ENCODE data around the gene CFAP410.
A peak's percentile ranks its signal among the peaks of the same experiment; 100 is the strongest.

Gene CFAP410

DNA sequence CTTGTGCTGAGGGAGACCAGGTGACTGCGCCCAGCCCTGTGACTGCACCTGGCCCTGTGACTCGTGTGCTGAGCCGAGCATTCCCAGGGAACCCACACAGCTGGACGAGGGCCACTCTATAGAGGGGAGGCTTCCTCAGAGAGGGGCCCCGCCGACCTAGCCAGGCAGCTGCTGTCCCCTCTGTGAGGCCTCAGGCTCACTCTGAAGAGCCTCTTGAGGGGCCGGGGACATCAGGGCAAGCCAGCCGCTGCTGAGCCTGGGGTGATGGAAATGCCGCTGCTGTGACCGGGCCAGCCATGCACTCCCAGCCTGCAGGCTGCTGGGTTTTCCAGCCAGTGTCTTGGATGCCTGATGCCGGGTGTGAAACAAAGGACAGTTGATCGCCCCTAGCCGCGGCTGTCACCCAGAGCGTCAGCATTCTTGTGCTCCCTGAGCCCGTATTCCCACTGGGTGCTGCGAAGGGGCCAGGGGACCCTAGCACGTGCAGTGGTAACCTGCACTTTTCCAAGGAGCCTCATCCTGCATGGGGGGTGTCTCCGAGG, 21.9 kb downstream of the CFAP410 start:
- peaks cover 60% of the 10 kb centered on the region for H3K36me3 ChIP-seq (ENCODE audit: control insufficient read depth, insufficient read depth, low read length)
- H3K9me3 ChIP-seq (ENCODE audit: control insufficient read depth, insufficient read depth, low read length), result no peaks in the 10 kb centered on the region
- no peaks in the 10 kb centered on the region for H3K27me3 ChIP-seq (ENCODE audit: control insufficient read depth, insufficient read depth, low read length)
- no peak overlapping the region for H3K4me3 ChIP-seq (ENCODE audit: low read depth, low read length)
- H3K4me1 ChIP-seq (ENCODE audit: control insufficient read depth, insufficient read depth, low read length), result no peaks in the 10 kb centered on the region
- H3K9ac ChIP-seq (ENCODE audit: low read depth, low read length), result no peak overlapping the region

DNA sequence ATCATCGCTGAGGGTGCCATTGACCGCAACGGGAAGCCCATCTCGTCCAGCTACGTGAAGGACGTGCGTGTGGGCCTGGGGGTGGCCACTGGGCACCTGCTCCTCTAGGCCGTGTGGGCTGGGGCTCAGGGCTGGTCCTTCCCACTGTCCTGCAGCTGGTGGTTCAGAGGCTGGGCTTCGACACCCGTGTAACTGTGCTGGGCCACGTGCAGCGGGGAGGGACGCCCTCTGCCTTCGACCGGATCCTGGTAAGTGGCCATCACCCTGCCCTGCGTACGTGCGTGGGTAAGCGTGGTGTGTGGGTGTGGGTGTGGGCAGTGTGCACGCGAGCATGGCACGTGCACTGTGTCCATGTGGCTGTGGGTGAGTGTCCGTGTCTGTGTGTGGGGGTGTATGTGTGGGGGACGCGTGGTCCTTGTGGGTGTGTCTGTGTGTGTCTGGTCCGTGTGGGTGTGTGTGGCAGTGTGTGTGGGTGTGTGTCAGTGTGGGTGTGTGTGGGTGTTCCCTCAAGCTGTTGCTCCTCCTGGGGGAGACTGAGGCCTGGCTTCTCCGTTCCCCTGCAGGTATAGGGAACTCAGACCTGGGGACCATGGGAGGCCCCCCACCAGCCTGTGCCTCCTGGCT, 22.8 kb downstream of the CFAP410 start:
- Histone ChIP-seq H3K4me3 (ENCODE audit: low read depth, low read length) (no peak overlapping the region), H3K36me3 (ENCODE audit: control insufficient read depth, insufficient read depth, low read length) (peaks cover 59% of the 10 kb centered on the region), H3K9ac (ENCODE audit: low read depth, low read length) (no peak overlapping the region), H3K27me3 (ENCODE audit: control insufficient read depth, insufficient read depth, low read length) (no peaks in the 10 kb centered on the region), H3K9me3 (ENCODE audit: control insufficient read depth, insufficient read depth, low read length) (no peaks in the 10 kb centered on the region), H3K4me1 (ENCODE audit: control insufficient read depth, insufficient read depth, low read length) (no peaks in the 10 kb centered on the region)

DNA sequence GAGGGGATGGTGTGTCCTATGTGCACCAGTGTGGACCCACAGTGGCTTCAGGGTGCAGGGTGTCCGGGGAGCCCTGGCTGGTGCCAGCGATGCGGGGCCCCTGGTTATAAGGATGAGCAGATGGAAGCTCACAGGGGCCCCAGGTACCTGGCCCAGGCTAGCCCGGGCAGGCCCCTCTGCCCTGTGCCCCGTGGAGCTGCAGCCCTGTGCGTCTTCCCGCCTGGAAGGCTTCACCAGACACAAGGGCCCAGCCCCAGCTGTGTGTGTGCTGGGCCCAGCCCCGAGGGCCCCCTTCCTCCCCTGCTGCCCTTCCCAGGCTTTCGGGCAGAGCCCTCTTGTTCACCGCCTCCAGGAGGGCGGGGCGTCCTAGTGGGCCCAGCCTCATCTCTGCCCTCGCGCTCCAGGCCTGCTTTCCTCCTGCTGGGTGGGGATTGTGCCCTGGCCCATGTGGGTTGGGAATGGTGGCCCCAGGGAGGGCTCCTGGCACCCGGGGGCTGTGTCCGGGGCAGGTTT, 23.4 kb downstream of the CFAP410 start:
- no peaks in the 10 kb centered on the region for H3K9me3 ChIP-seq (ENCODE audit: control insufficient read depth, insufficient read depth, low read length)
- peak overlapping the region; percentile 24 for H3K9ac ChIP-seq (ENCODE audit: low read depth, low read length)
- no peak overlapping the region for H3K4me3 ChIP-seq (ENCODE audit: low read depth, low read length)
- H3K36me3 ChIP-seq (ENCODE audit: control insufficient read depth, insufficient read depth, low read length), result peaks cover 64% of the 10 kb centered on the region
- H3K27me3 ChIP-seq (ENCODE audit: control insufficient read depth, insufficient read depth, low read length), result no peaks in the 10 kb centered on the region
- H3K4me1 ChIP-seq (ENCODE audit: control insufficient read depth, insufficient read depth, low read length), result no peaks in the 10 kb centered on the region

DNA sequence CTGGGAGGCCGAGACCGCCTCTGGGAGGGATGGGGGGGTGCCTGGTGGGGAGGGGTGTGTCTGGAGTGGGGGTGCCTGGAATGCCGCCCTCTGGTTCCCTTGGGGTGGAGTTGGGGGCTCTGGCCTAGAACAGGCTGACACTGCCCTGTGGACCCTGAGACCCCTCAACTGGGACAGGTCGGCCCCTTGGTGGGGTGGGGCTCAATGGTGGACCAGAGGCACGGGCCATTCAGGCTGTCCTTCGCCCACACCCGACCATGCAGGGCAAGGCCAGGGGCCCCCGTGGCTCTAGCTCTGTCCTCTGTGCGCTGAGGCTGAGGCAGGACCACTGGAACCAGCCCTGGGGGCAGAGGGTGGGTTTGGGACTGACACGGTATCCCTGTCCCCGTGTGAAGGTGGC, 24.6 kb downstream of the CFAP410 start:
- Histone ChIP-seq H3K27me3 (ENCODE audit: control insufficient read depth, insufficient read depth, low read length) (no peaks in the 10 kb centered on the region), H3K9me3 (ENCODE audit: control insufficient read depth, insufficient read depth, low read length) (no peaks in the 10 kb centered on the region), H3K4me3 (ENCODE audit: low read depth, low read length) (no peak overlapping the region), H3K36me3 (ENCODE audit: control insufficient read depth, insufficient read depth, low read length) (peaks cover 66% of the 10 kb centered on the region), H3K9ac (ENCODE audit: low read depth, low read length) (no peak overlapping the region), H3K4me1 (ENCODE audit: control insufficient read depth, insufficient read depth, low read length) (no peaks in the 10 kb centered on the region)

DNA sequence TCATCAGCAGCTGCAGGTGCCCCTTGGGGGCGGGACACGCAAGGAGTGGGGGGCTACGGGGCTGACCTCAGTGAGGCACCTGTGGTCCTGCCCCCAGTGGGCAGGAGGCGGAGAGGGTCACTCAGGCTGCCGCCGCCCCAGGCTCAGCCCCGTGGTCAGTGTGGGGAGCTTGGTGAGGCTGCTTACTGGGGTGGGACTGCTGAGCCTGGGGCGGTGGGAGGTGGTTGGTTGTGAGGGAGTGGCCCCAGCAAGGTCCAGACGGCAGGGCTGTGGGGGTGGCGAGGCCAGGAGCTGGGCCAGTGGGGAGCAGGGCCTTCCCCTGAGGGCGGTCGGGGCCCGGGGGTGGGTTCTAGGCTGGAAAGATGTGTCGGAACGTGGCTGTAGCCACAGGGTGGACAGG, 25.1 kb downstream of the CFAP410 start:
- Histone ChIP-seq H3K36me3 (ENCODE audit: control insufficient read depth, insufficient read depth, low read length) (peaks cover 66% of the 10 kb centered on the region), H3K4me3 (ENCODE audit: low read depth, low read length) (no peak overlapping the region)

DNA sequence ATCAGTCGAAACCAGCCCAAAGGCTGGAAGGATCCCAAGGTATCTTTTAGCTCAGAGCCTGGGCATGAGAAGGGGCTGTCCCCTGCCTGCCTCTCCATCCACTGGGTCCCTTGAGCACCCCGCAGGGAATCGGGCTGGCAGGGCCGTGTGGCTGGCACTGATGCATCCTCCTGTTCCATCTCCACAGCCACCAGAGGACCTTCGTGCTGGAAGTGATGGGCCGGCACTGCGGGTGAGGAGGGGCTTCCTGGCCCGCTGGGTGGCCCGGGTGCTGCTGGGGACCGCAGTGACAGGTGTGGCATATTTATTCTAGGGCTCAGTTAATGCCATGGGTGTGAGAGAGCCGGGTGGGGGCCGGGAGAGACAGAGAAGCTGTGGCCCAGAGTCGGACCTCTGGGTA, 25.7 kb downstream of the CFAP410 start:
- no peaks in the 10 kb centered on the region for H3K9me3 ChIP-seq (ENCODE audit: control insufficient read depth, insufficient read depth, low read length)
- no peak overlapping the region for H3K4me3 ChIP-seq (ENCODE audit: low read depth, low read length)
- H3K36me3 ChIP-seq (ENCODE audit: control insufficient read depth, insufficient read depth, low read length), result peaks cover 66% of the 10 kb centered on the region
- no peak overlapping the region for H3K9ac ChIP-seq (ENCODE audit: low read depth, low read length)
- H3K4me1 ChIP-seq (ENCODE audit: control insufficient read depth, insufficient read depth, low read length), result no peaks in the 10 kb centered on the region
- H3K27me3 ChIP-seq (ENCODE audit: control insufficient read depth, insufficient read depth, low read length), result no peaks in the 10 kb centered on the region

More for the DNA sequence above, 25.1 kb downstream of the CFAP410 start:
- H3K27me3 ChIP-seq (ENCODE audit: control insufficient read depth, insufficient read depth, low read length), result no peaks in the 10 kb centered on the region
- H3K9me3 ChIP-seq (ENCODE audit: control insufficient read depth, insufficient read depth, low read length), result no peaks in the 10 kb centered on the region
- H3K4me1 ChIP-seq (ENCODE audit: control insufficient read depth, insufficient read depth, low read length), result no peaks in the 10 kb centered on the region
- no peak overlapping the region for H3K9ac ChIP-seq (ENCODE audit: low read depth, low read length)

DNA sequence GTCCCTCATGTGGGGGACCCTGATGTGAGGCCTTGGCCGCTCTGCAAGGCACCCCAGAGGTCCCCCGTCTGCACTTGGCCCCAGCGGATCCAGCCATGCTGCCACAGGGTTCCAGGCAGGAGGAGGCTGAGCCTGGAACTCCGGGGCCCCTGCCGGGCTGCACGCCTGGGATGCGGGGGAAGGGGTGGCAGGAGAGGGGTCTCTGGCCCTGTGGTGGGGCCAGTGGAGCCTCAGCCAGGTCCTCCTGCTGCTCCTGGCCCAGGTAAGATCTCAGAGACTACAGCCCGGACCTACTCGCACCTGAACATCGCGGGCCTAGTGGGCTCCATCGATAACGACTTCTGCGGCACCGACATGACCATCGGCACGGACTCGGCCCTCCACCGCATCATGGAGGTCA, 26.5 kb downstream of the CFAP410 start:
- Histone ChIP-seq H3K36me3 (ENCODE audit: control insufficient read depth, insufficient read depth, low read length) (peaks cover 64% of the 10 kb centered on the region), H3K27me3 (ENCODE audit: control insufficient read depth, insufficient read depth, low read length) (no peaks in the 10 kb centered on the region), H3K9ac (ENCODE audit: low read depth, low read length) (no peak overlapping the region), H3K9me3 (ENCODE audit: control insufficient read depth, insufficient read depth, low read length) (no peaks in the 10 kb centered on the region), H3K4me3 (ENCODE audit: low read depth, low read length) (no peak overlapping the region), H3K4me1 (ENCODE audit: control insufficient read depth, insufficient read depth, low read length) (no peaks in the 10 kb centered on the region)

DNA sequence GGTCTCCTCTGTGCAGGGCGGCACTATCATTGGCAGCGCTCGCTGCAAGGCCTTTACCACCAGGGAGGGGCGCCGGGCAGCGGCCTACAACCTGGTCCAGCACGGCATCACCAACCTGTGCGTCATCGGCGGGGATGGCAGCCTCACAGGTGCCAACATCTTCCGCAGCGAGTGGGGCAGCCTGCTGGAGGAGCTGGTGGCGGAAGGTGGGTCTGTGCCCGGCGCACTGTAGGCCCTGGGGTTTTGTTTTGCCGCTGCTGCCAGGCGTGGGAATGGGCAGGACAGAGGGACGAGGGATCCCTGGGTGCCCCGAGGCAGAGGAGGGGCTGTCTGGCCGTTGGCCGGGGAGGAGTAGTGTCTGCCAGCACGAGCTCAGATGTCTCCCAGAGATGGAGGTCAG, 27.1 kb downstream of the CFAP410 start:
- Histone ChIP-seq H3K36me3 (ENCODE audit: control insufficient read depth, insufficient read depth, low read length) (peaks cover 59% of the 10 kb centered on the region), H3K9ac (ENCODE audit: low read depth, low read length) (no peak overlapping the region), H3K27me3 (ENCODE audit: control insufficient read depth, insufficient read depth, low read length) (no peaks in the 10 kb centered on the region), H3K9me3 (ENCODE audit: control insufficient read depth, insufficient read depth, low read length) (no peaks in the 10 kb centered on the region), H3K4me3 (ENCODE audit: low read depth, low read length) (no peak overlapping the region), H3K4me1 (ENCODE audit: control insufficient read depth, insufficient read depth, low read length) (no peaks in the 10 kb centered on the region)

DNA sequence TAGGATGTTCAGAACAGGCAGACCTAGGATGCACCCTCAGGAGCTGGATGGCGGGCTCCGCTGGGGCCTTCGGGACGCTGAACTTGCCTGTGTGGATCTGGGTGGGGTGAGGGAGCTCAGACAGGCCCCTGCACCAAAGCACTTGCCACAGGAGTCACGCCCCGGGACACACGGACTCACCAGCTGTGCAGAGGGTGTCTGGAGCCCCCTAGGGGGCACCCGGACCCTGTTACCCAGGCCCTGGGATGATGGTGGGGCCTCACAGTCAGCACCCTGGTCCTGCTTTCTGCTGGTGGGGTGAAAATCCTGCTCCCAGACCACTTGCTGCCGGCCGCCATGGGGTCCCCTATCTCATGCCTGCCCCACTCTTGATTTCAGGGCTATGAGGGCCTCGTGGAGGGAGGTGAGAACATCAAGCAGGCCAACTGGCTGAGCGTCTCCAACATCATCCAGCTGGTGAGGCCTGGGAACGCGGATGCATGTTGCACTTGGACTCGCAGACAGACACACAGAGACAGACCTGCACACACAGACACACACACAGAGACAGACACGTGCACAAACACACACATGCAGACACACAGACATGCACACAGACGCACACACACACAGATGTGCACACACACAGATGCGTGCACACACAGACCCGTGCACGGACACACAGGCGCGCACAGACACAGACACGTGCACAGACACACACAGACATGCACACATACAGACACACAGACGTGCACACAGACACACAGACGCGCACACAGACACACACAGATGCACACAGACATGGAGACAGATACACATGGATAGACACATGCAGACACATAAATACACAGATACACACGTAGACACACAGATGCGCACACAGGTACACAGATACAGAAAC, 28.3 kb downstream of the CFAP410 start:
- no peaks in the 10 kb centered on the region for H3K4me1 ChIP-seq (ENCODE audit: control insufficient read depth, insufficient read depth, low read length)
- no peaks in the 10 kb centered on the region for H3K9me3 ChIP-seq (ENCODE audit: control insufficient read depth, insufficient read depth, low read length)
- peaks cover 58% of the 10 kb centered on the region for H3K36me3 ChIP-seq (ENCODE audit: control insufficient read depth, insufficient read depth, low read length)
- no peak overlapping the region for H3K9ac ChIP-seq (ENCODE audit: low read depth, low read length)
- no peaks in the 10 kb centered on the region for H3K27me3 ChIP-seq (ENCODE audit: control insufficient read depth, insufficient read depth, low read length)
- H3K4me3 ChIP-seq (ENCODE audit: low read depth, low read length), result no peak overlapping the region

DNA sequence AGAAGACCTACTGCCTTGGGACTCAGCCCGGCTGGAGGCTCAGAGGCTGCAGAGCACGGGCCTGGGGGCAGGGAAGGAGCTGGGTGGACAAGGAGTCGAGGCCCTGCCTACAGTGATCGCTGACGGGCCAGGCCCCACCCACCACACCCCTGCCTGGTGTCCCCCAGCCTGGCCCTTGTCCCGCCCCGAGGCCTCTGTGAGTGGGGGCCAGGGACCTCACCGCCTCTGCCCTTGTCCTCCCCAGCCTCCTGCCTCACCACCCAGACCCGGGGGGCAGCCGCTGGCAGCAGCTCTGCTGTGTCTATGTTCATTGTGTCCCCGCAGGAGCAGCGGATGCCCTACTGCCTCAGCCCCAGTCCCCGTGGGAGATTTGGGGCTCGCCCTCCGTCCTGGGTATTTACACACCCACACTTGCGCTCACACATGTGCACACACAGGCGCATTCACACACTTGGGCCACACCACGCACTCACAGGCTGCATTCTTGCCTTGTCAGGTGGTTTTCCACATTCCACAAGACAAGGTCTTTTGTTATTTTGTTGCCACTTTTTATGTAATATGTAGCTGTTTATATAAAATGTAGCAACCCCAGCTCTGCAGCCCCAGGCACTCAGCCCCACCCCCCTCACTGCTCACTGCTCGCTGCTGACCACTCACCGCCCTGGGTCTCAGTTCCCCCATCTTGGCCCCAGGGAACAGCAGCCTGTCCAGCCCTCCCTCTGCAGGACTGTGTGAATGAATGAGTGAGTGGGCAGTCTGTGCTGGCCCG, 32.1 kb downstream of the CFAP410 start:
- Histone ChIP-seq H3K36me3 (ENCODE audit: control insufficient read depth, insufficient read depth, low read length) (peaks cover 29% of the 10 kb centered on the region), H3K9ac (ENCODE audit: low read depth, low read length) (no peak overlapping the region)

DNA sequence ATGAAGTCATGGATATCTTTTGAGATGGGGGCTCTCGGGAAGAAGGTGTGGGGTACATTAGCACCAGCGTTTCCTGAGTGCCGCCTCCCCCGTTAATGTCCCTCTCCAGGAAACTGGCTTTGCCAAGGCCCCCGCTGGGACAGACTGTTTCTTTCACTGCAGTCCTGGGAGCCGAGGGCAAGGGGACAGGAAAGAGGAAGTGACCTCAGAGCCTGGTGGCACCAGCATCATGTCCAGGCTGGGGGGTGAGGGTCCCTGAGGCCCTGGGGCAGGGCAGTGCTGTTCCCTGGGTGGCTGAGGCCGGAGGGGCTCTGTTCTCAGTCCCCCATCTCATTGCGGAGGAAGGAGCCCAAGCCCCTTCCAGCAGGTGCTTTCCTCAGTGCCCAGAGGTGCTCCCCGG, 33.5 kb downstream of the CFAP410 start:
- Histone ChIP-seq H3K36me3 (ENCODE audit: control insufficient read depth, insufficient read depth, low read length) (peaks cover 17% of the 10 kb centered on the region), H3K4me1 (ENCODE audit: control insufficient read depth, insufficient read depth, low read length) (peaks cover 3% of the 10 kb centered on the region), H3K27me3 (ENCODE audit: control insufficient read depth, insufficient read depth, low read length) (no peaks in the 10 kb centered on the region), H3K9ac (ENCODE audit: low read depth, low read length) (no peak overlapping the region), H3K4me3 (ENCODE audit: low read depth, low read length) (no peak overlapping the region), H3K9me3 (ENCODE audit: control insufficient read depth, insufficient read depth, low read length) (no peaks in the 10 kb centered on the region)

More for the DNA sequence above, 32.1 kb downstream of the CFAP410 start:
- Histone ChIP-seq H3K9me3 (ENCODE audit: control insufficient read depth, insufficient read depth, low read length) (no peaks in the 10 kb centered on the region), H3K4me3 (ENCODE audit: low read depth, low read length) (no peak overlapping the region), H3K4me1 (ENCODE audit: control insufficient read depth, insufficient read depth, low read length) (no peaks in the 10 kb centered on the region), H3K27me3 (ENCODE audit: control insufficient read depth, insufficient read depth, low read length) (no peaks in the 10 kb centered on the region)

Data from iPS-15b (cell line).